ENCODE measurements around the gene UCN2. TPM values are rescaled to one million over a fixed set of nuclear protein-coding genes. Genes with fewer than 3 reads are reported as not detected.

UCN2 gene
- total and polyA plus RNA-seq, 2 donors from 2014 or later: not detected

- no peak overlapping the region for H3K27ac ChIP-seq (ENCODE audit: low read depth in 2 of 2, low read length in 2 of 2)
- no peaks in the 10 kb centered on the region for H3K9me3 ChIP-seq (ENCODE audit: control insufficient read depth in 2 of 3, insufficient read depth in 1 of 3, low read length in 3 of 3)
- TF ChIP-seq CTCF (IDR thresholded peaks at IDR 0.05; ENCODE audit: borderline replicate concordance, extremely low read depth, insufficient read depth): no peak
- DNase-seq (no peak), FAIRE-seq (no peak)
- no peak overlapping the region for H3K9ac ChIP-seq (ENCODE audit: low read length in 3 of 3)
- H3K36me3 ChIP-seq (ENCODE audit: control insufficient read depth in 2 of 3, insufficient read depth in 3 of 3, low read length in 3 of 3): no peaks in the 10 kb centered on the region
- peaks cover 0 to 26% (median 2%) of the 10 kb centered on the region in 3 donors for H3K4me1 ChIP-seq (ENCODE audit: control insufficient read depth in 2 of 3, insufficient read depth in 2 of 3, low read depth in 1 of 3, low read length in 3 of 3)
- no peaks in the 10 kb centered on the region for H3K27me3 ChIP-seq (ENCODE audit: control insufficient read depth, insufficient read depth, low read length)
- no peak overlapping the region for H3K4me3 ChIP-seq (ENCODE audit: low read length in 3 of 3)
- intact Hi-C loops (cut with DNase I): no loop called here
These were observed 1.1 kb downstream of the UCN2 start for GRCh38 chr3:48562367-48563095.

GRCh38 chr3:48561045-48561736 lies 2.4 kb downstream of the UCN2 start:
- peak overlapping the region in 1 of 3 donors; percentile 40 for H3K9ac ChIP-seq (ENCODE audit: low read length in 3 of 3)
- no peak overlapping the region for H3K27ac ChIP-seq (ENCODE audit: low read depth in 2 of 2, low read length in 2 of 2)
- H3K9me3 ChIP-seq (ENCODE audit: control insufficient read depth in 2 of 3, insufficient read depth in 1 of 3, low read length in 3 of 3): no peaks in the 10 kb centered on the region
- no peak for TF ChIP-seq CTCF (IDR thresholded peaks at IDR 0.05; ENCODE audit: borderline replicate concordance, extremely low read depth, insufficient read depth)
- peaks cover 0 to 28% (median 2%) of the 10 kb centered on the region in 3 donors for H3K4me1 ChIP-seq (ENCODE audit: control insufficient read depth in 2 of 3, insufficient read depth in 2 of 3, low read depth in 1 of 3, low read length in 3 of 3)
- peak in 4 of 5 donors; percentile 72 to 90 (median 79) for DNase-seq
- H3K36me3 ChIP-seq (ENCODE audit: control insufficient read depth in 2 of 3, insufficient read depth in 3 of 3, low read length in 3 of 3): no peaks in the 10 kb centered on the region
- no peaks in the 10 kb centered on the region for H3K27me3 ChIP-seq (ENCODE audit: control insufficient read depth, insufficient read depth, low read length)
- H3K4me3 ChIP-seq (ENCODE audit: low read length in 3 of 3): peak overlapping the region in 1 of 3 donors; percentile 21
- FAIRE-seq: no peak
- intact Hi-C loops (cut with DNase I): no loop called here

GRCh38 chr3:48560648-48561018 lies 2.9 kb downstream of the UCN2 start:
- Histone ChIP-seq H3K4me3 (ENCODE audit: low read length in 3 of 3) (peak overlapping the region in 1 of 3 donors; percentile 21), H3K4me1 (ENCODE audit: control insufficient read depth in 2 of 3, insufficient read depth in 2 of 3, low read depth in 1 of 3, low read length in 3 of 3) (peaks cover 0 to 28% (median 2%) of the 10 kb centered on the region in 3 donors), H3K9ac (ENCODE audit: low read length in 3 of 3) (peak overlapping the region in 1 of 3 donors; percentile 40), H3K27ac (ENCODE audit: low read depth in 2 of 2, low read length in 2 of 2) (no peak overlapping the region), H3K36me3 (ENCODE audit: control insufficient read depth in 2 of 3, insufficient read depth in 3 of 3, low read length in 3 of 3) (no peaks in the 10 kb centered on the region), H3K9me3 (ENCODE audit: control insufficient read depth in 2 of 3, insufficient read depth in 1 of 3, low read length in 3 of 3) (no peaks in the 10 kb centered on the region), H3K27me3 (ENCODE audit: control insufficient read depth, insufficient read depth, low read length) (no peaks in the 10 kb centered on the region)
- intact Hi-C loops (cut with DNase I): no loop called here
- FAIRE-seq (no peak), DNase-seq (peak in 3 of 5 donors; percentile 22 to 84 (median 53))
- TF ChIP-seq CTCF (IDR thresholded peaks at IDR 0.05; ENCODE audit: borderline replicate concordance, extremely low read depth, insufficient read depth): no peak

Data from kidney (tissue), 14 donors.